Fibroblast of mammary gland (primary cell): ENCODE data around the gene GIMAP6.
"Not testable (repeated sequence)": the region's sequence is repeated elsewhere in the genome, so short reads cannot be mapped to it uniquely, and the experiment has no call there.

Experiments used
- DNase-seq: peaks from one replicate; pipeline ENCODE4 v3.0.0-alpha.2; 2010; ENCODE audit warnings: low read depth
- H3K4me3 ChIP-seq: 2 replicates; pipeline ENCODE4 v1.5.1; 2011; ENCODE audit warnings: low read depth, mild to moderate bottlenecking, low read length, moderate library complexity; ENCODE audit not compliant: control insufficient read depth
- CTCF ChIP-seq: conservative IDR thresholded peaks from 2 replicates; pipeline ENCODE4 v1.5.1; 2011; ENCODE audit warnings: low read depth, low read length, inconsistent platforms; ENCODE audit not compliant: control insufficient read depth, insufficient read depth

Gene GIMAP6

DNA sequence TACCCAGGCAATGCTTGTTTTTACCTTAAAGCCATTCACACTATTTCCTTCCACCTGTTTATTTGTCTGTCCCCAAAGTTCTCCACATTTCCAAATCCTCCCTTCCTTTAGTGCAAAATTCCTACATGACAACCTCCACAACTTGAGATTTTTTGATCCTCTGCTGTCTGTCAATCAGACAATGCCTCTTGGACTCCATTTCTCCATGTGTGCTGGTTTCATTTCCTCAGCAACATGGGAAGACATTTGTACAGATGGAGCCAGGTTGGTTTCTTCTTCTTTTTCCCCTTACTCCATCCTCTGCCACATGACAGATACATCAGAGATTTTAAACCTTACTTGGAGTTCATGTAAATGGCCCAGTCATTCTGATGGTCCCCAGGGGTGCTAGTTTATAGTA, 34.2 kb upstream of the GIMAP6 start:
- no peak for DNase-seq
- no peak overlapping the region for H3K4me3 ChIP-seq

GRCh38 chr7:150665896-150666295, 33.7 kb upstream of the GIMAP6 start:
- no peak for TF ChIP-seq CTCF
- H3K4me3 ChIP-seq, result no peak overlapping the region
- no peak for DNase-seq

More for the DNA sequence above, 34.2 kb upstream of the GIMAP6 start:
- TF ChIP-seq CTCF, result no peak

- no peak for TF ChIP-seq CTCF
- H3K4me3 ChIP-seq, result no peak overlapping the region
- no peak for DNase-seq
These were observed 33.0 kb upstream of the GIMAP6 start for GRCh38 chr7:150665089-150665748.

DNA sequence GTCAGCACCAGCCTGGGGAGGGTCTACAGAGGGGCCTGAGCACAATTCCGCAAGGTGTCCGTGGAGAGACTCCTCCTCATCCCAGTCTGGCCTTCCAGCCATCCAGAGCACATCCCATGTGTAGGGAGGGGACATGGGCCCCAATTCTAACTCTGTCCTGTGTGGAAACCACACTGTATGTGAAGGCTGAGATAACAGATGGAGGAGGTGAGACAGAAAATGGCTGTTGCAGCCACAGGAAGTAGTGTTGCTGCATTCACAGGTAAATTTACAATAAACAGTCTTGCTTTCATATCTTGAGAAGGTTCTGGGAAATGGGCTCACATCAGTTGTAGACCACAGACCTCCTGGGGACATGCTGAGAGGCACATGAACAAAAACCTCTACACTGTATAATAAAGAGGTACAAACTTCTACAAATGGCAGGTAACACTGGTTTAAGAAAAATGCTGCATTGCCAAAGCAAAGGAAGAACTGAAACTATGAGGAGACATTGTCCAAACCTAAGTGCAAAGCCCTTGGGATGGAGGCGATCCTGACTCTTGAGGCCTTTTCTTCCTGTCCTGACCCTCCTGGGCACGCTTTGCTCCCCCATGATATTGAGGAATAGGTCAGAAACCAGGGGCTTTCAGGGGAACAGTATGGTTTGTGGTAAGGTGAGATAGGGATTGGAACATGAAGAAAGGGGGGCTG, 31.8 kb upstream of the GIMAP6 start:
- DNase-seq, result no peak
- H3K4me3 ChIP-seq, result no peak overlapping the region
- no peak for TF ChIP-seq CTCF

DNA sequence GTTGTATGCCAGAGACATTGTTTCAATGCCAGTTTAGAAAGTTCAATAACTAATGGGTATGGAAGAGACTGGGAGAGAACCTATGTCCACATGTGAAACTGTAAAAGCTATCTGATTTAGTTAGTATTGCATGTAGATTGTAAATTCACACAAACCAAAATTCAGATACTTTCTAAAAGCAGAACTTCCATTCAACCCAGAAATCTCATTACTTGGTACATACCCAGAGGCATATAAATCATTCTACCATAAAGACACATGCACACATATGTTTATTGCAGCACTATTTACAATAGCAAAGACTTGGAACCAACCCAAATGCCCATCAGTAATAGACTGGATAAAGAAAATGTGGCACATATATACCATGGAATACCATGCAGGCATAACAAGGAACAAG, 30.6 kb upstream of the GIMAP6 start:
- H3K4me3 ChIP-seq, DNase-seq: not testable (repeated sequence)

- TF ChIP-seq CTCF, result no peak
- DNase-seq, result no peak
These were observed 28.9 kb upstream of the GIMAP6 start for GRCh38 chr7:150660939-150661613.

GRCh38 chr7:150657526-150657925, 25.3 kb upstream of the GIMAP6 start:
- no peak for DNase-seq
- TF ChIP-seq CTCF, result no peak
- no peak overlapping the region for H3K4me3 ChIP-seq

More at GRCh38 chr7:150660939-150661613, 28.9 kb upstream of the GIMAP6 start:
- no peak overlapping the region for H3K4me3 ChIP-seq
